ENCODE measurements around the gene TBC1D14.

Gene TBC1D14

DNA sequence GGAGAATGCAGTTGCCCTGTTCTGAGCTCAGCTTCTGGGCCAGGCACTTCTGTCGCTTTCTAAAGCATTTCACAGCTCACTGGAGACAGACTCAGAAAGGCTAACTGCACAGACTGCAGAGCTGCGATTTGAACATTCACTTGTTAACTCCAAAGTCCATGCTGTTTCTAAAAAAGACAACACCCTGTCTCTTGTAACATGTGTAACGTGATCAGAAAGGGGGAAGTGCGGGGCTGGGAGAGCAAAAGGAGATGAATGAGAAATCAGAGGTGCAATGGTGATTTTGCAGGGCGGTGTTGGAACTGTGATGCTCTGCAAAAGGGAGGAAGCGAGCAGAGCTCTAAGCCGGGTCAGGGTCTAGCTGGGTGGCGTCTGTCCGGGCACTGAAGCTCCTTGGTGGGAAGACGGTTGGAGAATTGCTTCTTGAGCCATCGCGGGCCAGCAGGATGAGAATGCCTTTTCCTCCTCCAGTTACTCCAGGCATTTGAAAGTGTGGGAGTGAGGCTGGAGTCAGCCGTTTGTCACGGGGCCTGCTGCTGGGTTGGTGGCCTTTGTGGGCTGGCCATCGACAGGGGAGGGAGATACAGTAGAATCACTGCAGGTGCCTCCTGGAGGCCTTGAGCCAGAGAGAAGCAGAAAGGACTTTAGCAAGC, 20.3 kb downstream of the TBC1D14 start:
- no peak for DNase-seq (ENCODE audit: low read depth, low spot score)

DNA sequence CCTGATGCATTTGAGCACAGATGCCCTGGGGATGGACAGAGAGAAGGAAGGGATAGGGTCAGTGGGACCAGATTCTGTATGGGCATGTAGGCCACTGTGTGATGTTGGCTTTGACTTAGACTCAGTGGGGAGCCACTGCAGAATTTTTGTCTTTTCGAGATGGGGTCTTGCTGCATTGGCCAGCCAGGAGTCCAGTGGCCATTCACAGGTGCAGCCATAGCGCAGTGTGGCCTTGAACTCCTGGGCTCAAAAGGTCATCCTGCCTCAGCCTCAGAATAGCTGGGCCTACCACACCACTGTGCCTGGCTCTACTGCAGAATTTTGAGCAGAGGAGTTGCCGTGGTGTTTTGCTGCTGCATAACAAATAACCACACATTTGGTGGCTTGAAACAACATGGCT, 22.8 kb downstream of the TBC1D14 start:
- no peak for DNase-seq (ENCODE audit: low read depth, low spot score)

- DNase-seq (ENCODE audit: low read depth, low spot score), result no peak
These were observed 23.3 kb downstream of the TBC1D14 start for GRCh38 chr4:6932918-6933317.

GRCh38 chr4:6933691-6934430, 24.2 kb downstream of the TBC1D14 start:
- DNase-seq (ENCODE audit: low read depth, low spot score), result no peak

DNA sequence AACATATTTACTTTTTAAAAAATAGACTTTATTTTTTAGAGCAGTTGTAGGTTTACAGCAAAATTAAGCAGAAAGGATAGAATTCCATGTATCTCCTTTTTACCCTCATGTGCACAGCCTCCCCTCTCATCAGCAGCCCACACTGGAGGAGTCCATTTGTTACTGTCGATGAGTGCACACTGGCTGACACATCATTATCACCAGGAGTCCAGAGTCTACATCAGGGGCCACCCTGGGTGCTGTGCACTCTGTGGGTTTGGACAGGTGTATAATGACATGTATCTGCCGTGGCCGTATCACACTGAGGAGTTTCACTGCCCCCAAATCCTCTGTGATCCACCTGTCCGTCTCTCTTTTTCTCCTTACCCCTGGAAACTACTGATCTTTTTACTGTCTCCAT, 26.3 kb downstream of the TBC1D14 start:
- no peak for DNase-seq (ENCODE audit: low read depth, low spot score)

DNA sequence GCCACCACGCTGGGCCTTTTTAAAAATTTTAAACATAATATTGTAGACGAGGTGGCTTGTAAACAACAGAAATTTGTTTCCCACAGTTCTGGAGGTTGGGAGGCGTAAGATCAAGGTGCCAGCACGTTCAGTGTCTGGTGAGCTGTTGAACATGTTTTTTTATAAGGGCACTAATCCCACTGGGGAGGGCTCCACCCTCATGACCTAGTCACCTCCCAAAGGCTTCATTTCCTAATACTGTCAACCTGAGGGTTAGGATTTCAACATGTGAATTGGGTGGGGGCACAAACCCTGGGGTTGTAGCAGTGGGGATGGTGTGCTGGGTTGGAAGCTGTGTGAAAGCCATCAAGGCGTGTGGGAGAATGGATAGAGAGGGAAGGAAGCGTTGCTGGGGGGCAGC, 27.6 kb downstream of the TBC1D14 start:
- no peak for DNase-seq (ENCODE audit: low read depth, low spot score)

DNA sequence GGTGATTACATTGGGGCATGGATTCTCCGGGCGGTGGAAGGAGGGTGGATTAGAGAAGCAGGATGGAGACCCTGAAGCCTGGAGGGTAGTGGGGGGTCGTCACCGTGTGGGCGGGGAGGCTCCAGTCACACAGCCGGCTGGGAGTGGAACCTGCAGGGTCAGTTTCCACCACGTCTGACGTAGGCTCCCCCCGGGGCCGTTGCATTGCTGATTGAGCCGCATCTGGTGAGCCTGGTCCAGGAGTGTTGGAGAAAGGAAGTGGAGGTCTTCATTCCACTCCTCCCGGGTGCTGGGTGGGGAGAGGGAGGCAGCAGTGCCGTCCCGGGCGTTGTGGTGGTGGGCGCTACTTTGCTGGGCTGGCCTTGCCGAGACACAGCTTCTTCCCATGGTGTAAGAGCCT, 28.1 kb downstream of the TBC1D14 start:
- DNase-seq (ENCODE audit: low read depth, low spot score), result no peak

DNA sequence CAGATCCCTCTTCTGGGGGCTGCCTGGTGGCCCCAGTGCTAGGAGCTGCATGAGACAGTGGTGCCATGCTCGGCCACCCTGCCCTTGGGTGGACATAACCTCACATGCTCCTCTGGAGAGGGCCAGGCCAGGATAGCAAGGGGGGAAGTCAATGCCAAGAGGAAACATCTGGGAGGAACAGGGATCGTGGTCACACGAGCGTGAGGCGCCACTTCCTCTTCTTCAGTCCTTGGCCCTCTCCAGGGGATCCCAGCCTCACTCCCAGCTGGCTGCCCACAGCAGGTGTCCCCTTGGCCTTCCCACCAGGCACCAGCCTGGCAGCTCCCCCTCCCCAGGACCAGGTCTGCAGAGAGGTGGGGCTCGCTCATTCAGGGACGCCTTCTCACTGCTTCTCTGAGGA, 28.6 kb downstream of the TBC1D14 start:
- no peak for DNase-seq (ENCODE audit: low read depth, low spot score)

DNA sequence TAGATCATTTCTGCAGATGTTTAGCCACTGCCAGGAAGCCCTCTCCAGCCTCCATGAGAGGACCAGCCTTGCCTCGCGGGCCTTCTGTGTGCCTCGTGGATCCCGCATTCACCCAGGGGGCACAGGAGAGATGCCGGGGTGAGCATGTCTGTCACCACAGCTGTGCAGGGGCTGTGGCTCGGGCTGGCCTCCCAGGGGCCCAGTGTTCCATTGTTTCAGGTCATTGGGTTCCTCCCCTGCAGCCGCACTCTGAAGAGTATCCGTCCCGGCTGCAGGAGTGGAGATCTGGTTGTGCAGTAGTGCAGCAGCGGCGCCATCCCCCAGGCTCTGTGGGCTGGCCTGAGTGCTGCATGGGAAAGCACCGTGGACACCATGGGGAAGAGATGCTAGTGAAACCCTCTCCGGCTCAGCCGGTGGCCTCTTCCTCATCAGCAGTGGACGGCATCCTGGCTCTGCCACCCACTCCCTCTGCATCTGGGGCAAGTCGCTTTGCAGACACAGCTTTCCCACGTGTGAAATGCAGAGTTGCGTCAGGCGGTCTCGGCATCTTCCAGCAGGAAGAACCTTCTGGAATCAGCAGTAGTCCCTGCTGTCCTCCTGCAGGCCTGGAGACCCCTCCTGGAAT, 29.1 kb downstream of the TBC1D14 start:
- no peak for DNase-seq (ENCODE audit: low read depth, low spot score)

DNA sequence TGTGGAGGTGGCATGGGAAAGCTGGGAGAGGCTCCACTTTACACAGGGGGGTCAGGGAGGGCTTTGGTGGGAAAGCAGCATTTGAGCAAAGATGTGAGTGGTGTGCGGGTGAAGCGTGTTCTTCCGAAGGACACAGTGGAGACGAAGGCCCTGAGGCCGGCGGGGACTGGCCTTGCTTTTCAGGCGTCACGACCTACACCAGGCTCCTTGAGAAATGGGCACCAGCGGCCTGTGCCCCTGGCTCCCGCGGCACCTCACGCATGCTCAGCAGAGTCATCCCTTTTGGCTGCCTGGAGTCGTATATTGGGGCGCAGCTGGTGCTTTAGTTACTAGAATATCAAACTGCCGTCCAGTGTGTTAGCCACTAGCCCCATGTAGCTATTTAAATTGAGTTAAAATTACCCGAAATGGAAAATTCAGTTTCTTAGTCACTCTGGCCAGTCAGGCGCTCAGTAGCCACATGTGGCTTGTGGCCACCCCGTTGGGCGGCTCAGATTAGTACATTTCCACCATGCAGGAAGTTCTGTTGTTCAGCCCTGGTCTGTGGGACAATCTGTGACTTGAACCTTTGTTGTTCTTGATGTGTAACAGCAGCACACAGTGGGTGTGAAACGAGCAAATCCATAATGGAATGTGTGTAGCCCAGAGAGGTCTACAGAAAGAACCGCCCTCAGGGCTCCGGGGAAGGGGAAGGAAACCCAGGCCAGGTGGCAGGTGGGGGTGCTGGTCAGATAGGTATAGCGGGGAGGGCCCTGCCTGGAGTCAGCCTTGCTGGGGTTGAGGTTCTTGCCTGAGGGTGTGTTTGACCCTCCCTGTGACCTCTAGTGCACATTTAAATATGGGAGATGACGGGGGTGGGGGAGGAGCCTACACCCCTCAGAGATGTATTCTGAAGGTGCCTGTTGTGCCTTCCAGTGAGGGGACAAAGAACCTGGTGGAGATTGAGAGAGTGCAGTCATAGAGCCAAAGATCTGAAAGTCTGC, 30.4 kb downstream of the TBC1D14 start:
- DNase-seq (ENCODE audit: low read depth, low spot score), result no peak

DNA sequence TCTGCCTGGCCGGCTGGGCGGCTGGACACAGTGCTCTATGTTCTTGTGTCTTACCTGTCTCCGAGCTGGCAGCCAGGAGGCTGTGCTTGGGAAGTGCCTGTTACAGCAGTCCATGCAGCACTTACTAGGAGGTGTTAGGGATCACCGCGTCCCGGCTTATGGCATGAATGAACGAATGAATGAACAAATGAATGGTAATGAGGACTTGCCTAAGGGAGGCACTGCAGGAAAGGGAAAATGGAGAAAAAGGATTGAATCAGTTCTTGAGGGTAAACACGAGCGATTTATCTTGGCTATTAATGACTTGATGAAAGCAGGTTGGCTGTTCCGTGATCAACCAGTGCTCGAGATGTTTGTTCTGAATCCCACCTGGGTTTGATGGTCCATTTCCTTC, 31.1 kb downstream of the TBC1D14 start:
- no peak for DNase-seq (ENCODE audit: low read depth, low spot score)

- DNase-seq (ENCODE audit: low read depth, low spot score), result no peak
These were observed 32.2 kb downstream of the TBC1D14 start for GRCh38 chr4:6941796-6942195.

DNA sequence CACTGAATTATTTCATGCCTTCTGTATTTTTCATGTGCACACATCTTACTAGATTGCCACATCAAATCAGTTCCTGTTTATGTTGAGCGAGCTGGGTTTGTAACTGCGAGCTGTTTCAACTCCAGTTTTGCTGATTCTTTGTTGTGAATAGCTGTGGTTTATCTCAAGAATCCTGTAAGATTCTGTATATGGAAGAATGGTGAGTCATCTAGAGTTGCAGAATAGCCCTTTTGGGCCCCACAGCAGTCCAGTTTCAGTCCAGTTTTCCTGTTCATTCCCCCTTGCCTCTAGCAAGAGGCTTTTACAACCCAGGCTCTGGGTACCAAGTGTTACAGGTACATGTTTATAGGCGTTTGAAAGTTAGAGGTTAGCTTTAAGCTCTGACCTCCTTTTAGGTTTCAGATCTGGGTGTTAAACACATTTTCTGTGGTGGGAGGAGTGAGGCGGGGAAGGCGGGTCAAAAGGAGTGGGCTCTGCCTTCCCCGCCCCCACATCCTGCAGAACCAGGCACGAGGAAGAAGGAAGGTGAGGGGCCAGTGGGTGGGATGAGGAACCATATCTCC, 32.7 kb downstream of the TBC1D14 start:
- DNase-seq (ENCODE audit: low read depth, low spot score), result no peak

DNA sequence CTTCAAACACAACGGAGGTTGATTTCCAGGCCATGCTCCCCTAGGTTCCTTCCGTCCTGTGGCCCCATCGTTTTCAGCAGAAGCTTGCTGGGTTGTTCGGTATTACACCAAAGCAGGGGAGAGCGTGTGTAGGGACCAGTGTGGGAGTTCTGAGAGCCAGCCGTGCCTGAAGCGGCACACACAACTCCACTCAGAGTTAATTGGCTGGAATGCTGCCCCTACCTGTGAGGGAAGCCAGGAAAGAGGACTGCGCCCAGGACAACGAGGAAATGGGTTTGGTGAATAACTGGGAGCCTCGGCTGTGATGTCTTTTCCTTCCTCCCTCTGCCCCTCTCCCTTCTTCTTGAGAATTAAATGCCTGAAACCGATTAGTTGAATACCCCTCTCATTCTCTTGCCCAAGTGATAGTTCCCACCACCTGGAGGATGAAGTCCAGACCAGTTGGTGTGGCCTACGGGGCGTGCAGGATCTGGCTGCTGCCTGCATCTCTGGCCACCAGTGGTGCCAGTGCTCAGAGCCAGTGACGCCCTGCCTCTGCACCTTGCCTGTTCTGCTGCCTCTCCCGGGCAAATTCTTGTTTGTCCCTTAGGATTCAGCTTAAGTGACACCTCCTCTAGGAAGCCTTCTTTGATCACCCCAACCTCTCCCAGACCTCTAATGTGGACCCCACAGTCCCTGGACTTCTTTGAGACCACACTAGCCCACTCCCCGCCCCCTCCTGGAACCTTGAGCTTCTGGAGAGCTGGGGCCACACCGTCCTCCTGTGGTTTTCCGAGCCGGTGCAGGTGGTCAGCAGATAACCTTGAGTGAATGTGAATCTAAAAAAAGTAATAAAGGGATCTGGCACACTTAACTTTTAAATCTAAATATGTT, 33.6 kb downstream of the TBC1D14 start:
- DNase-seq (ENCODE audit: low read depth, low spot score), result no peak

DNA sequence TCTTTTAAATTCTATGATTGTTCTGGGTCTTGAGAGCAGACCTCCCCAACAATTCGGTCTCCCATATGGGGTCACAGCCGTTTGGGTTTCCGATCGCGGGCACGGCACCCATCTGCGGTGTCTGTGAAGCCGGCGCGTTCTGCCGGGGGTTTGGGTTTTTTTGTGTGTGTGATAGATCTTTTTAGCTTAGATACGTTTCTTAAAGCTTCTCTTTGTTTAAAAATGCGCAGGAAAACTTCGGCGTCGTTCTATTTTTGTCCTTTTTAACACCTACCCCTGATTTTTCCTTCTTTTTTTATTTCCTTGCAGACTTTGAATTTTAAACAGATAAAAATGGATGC, 34.2 kb downstream of the TBC1D14 start:
- no peak for DNase-seq (ENCODE audit: low read depth, low spot score)

GRCh38 chr4:6944301-6945051, 34.9 kb downstream of the TBC1D14 start:
- DNase-seq (ENCODE audit: low read depth, low spot score), result no peak

DNA sequence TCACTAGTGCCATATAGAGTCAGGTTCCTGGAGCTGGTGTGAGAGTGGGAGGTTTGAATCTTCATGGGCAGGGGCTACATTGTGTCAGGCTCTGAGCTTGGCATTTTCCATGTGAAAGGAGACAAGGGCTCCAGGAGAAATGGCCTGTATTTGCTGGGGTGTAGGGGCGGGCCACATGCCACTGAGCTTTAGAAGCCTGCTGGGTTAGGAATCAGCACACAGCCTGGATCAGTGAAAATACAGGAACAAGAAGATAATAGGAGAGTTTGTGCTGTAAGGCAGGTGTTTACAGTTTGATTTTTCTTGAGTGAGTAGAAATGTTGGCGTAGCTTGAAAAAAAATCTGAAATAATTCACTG, 35.4 kb downstream of the TBC1D14 start:
- no peak for DNase-seq (ENCODE audit: low read depth, low spot score)

DNA sequence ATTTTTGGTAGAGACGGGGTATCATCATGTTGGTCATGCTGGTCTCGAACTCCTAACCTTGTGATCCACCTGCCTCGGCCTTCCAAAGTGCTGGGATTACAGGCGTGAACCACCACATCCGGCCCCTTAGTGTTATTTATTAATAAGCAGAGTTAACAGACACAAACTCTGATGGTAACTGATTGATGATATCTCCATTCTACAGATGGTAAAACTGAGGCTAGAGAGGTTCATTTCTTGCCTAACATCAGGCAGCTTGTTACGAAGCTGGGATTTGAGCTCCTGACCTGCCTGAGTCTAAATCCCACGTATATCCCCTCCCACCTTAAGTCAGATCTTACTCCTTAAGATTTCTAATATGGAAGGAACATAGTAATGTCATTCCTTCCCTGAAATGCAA, 36.9 kb downstream of the TBC1D14 start:
- DNase-seq (ENCODE audit: low read depth, low spot score), result no peak

DNA sequence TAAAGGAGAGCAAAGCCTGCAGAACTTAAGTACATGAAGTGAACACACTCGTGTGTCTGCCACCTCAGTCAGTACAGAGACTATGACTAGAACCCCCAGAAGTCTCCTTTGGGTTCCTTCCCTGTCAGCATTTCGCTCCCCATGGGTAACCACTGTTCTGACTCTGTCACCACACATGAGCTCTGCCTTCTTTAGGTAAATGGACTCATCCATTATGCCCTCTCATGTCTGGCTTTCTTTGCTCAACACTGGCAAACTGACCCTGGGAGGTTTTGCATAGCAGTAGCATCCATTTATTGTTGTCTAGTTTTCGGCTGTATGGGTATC, 38.5 kb downstream of the TBC1D14 start:
- no peak for DNase-seq (ENCODE audit: low read depth, low spot score)

GRCh38 chr4:6951880-6952381, 42.3 kb downstream of the TBC1D14 start:
- DNase-seq (ENCODE audit: low read depth, low spot score), result no peak

All from iPS DF 19.7 (cell line).